ENCODE results near the gene PLEKHN1.

- TF ChIP-seq CTCF (conservative IDR thresholded peaks at IDR 0.05 in 1 of 2, IDR thresholded peaks at IDR 0.05 in 1 of 2; ENCODE audit: extremely low read depth in 1 of 2, insufficient read depth in 1 of 2, low read depth in 1 of 2, low read length in 2 of 2) (no peak), EZH2 (IDR thresholded peaks at IDR 0.05; ENCODE audit: borderline replicate concordance, low read length) (no peak)
Observed at GRCh38 chr1:932776-933602, 33.3 kb upstream of the PLEKHN1 start.

Measured in mammary epithelial cell (primary cell).